GM23248 (cell line): ENCODE results near the gene SYT3. TPM values are rescaled to one million over a fixed set of nuclear protein-coding genes. Genes with fewer than 3 reads are reported as not detected.

ENCODE experiments used
- DNase-seq: peaks from one replicate; pipeline ENCODE4 v3.0.0-alpha.2; 2015
- H2AFZ ChIP-seq: fragments of 200-600 bp; sonication (generic); 2 replicates; pipeline ENCODE4 v1.6.1; 2016; ENCODE audit warnings: antibody characterized with exemption
- H3F3A ChIP-seq: fragments of 200-600 bp; sonication (generic); 2 replicates; pipeline ENCODE4 v1.6.1; 2016; ENCODE audit warnings: mild to moderate bottlenecking, antibody characterized with exemption, mixed run types; ENCODE audit not compliant: insufficient read depth
- H3K27ac ChIP-seq: fragments of 200-600 bp; sonication (generic); 2 replicates; pipeline ENCODE4 v1.5.1; 2016; ENCODE audit warnings: mild to moderate bottlenecking
- H3K27me3 ChIP-seq: fragments of 200-600 bp; sonication (generic); replicated peaks from 2 replicates; pipeline ENCODE4 v1.6.1; 2016; ENCODE audit warnings: mild to moderate bottlenecking; ENCODE audit not compliant: insufficient read depth
- H3K36me3 ChIP-seq: fragments of 200-600 bp; sonication (generic); 2 replicates; pipeline ENCODE4 v1.6.1; 2016; ENCODE audit warnings: low read depth, mild to moderate bottlenecking
- H3K4me1 ChIP-seq: fragments of 200-600 bp; sonication (generic); 2 replicates; pipeline ENCODE4 v1.6.1; 2016; ENCODE audit warnings: mild to moderate bottlenecking; ENCODE audit not compliant: insufficient read depth
- H3K4me2 ChIP-seq: fragments of 200-600 bp; sonication (generic); one replicate; pipeline ENCODE4 v1.6.1; 2016; ENCODE audit warnings: mild to moderate bottlenecking; ENCODE audit not compliant: unreplicated experiment
- H3K4me3 ChIP-seq: fragments of 200-600 bp; sonication (generic); 2 replicates; pipeline ENCODE4 v1.5.1; 2016; ENCODE audit warnings: mild to moderate bottlenecking
- H3K79me2 ChIP-seq: fragments of 200-600 bp; sonication (generic); 2 replicates; pipeline ENCODE4 v1.6.1; 2016; ENCODE audit warnings: mild to moderate bottlenecking; ENCODE audit not compliant: insufficient read depth
- H3K9ac ChIP-seq: fragments of 200-600 bp; sonication (generic); 2 replicates; pipeline ENCODE4 v1.6.1; 2016; ENCODE audit warnings: mild to moderate bottlenecking
- H3K9me2 ChIP-seq: fragments of 200-600 bp; sonication (generic); 2 replicates; pipeline ENCODE4 v1.6.1; 2016; ENCODE audit warnings: mixed run types, mild to moderate bottlenecking, moderate library complexity; ENCODE audit not compliant: insufficient read depth
- H3K9me3 ChIP-seq: fragments of 200-600 bp; sonication (generic); one replicate; pipeline ENCODE4 v1.6.1; 2017; ENCODE audit warnings: low read depth
- H4K20me1 ChIP-seq: fragments of 200-600 bp; sonication (generic); 2 replicates; pipeline ENCODE4 v1.6.0; 2016; ENCODE audit not compliant: insufficient read depth
- EZH2 ChIP-seq: fragments of 200-600 bp; sonication (generic); IDR thresholded peaks from 2 replicates; pipeline ENCODE4 v1.6.1; 2018; ENCODE audit warnings: antibody characterized with exemption, mild to moderate bottlenecking; ENCODE audit not compliant: insufficient read depth, poor library complexity, severe bottlenecking
- EZH2phosphoT487 ChIP-seq: fragments of 200-600 bp; sonication (generic); IDR thresholded peaks from 2 replicates; pipeline ENCODE4 v1.6.1; 2018; ENCODE audit warnings: antibody characterized with exemption, moderate library complexity, mild to moderate bottlenecking, low read depth; ENCODE audit not compliant: insufficient read depth
- WGBS, 2 experiments: methylation state at CpG; one replicate each; pipeline ENCODE4 v1.1.6; 2015 to 2017; ENCODE audit warnings: low lambda C conversion rate in 2 of 2, low coverage in 1 of 2; ENCODE audit errors: missing lambda C conversion rate in 2 of 2; 5-methylcytosine and 5-hydroxymethylcytosine counted together
- in situ Hi-C: fragments of 300-500 bp; cut with MboI; formaldehyde crosslinking; loops from 2 replicates; pipeline ENCODE4 v1.15.0; 2020
- polyA plus RNA-seq: library from polyadenylated mRNA; unstranded; fragments of >200 nt; fragmentation: Nextera tagmentation; extraction: Ambion mirVana; gene quantifications from 2 replicates; pipeline ENCODE4 v1.2.1, GENCODE V29; 2016
- total RNA-seq: library from RNA; depleted of rRNA; stranded (reverse); fragments of >200 nt; shearing (Covaris generic); gene quantifications from 2 replicates; pipeline ENCODE4 v1.2.3, GENCODE V29; 2014

Gene SYT3
- total and polyA plus RNA-seq, 2 experiments from 2014 or later, result not detected

DNA sequence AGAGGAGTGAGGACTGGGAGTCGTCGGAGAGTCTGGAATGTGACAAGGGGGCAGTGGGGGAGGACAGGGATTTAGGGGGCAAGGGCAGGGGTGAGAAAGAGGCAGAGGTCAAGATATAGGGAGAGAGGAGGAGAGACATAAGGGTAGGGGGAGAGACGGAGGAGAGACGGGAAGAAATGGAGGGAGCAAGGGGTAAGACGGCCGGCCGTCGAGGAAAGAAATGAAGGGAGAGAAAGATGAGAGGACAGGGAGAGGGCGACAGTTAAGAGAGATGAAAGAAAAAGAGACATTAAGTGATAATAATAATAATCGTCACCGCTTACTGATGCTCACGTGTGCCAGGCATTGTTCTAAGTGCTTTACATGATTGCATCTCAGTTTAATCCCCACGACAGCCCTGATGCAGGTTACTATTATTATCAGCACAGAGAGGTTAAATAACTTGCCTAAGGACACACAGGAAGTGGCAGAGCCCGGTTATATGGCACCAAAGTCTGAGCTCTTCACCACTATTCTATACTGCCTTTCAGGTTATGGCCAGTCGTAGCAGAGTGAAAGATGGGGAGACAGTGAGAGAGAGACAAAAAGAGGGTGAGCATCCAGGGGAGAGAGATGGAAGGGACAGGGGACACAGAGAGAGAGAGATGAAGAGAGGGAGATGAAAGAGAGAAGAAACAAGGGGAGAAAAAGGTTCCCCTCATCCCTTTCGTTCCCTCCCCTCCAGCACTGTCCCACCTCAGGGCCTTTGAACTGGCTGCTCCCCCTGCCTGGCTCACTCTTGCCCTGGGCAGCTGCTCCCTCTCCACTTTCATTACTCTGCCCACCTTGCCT is 23.2 kb upstream of the SYT3 start:
- no peaks in the 10 kb centered on the region for H3K36me3 ChIP-seq
- no peak overlapping the region for H2AFZ ChIP-seq
- H3K27ac ChIP-seq, result no peak overlapping the region
- H3K79me2 ChIP-seq, result no peaks in the 10 kb centered on the region
- H3K9me2 ChIP-seq, result no peaks in the 10 kb centered on the region
- no peaks in the 10 kb centered on the region for H3F3A ChIP-seq
- 25 to 36% methylated on average over 11 to 16 of the region's 16 CpGs for WGBS, 2 experiments
- H3K9ac ChIP-seq, result no peak overlapping the region
- in situ Hi-C loops, result no loop called here
- H3K4me2 ChIP-seq, result no peak overlapping the region
- H4K20me1 ChIP-seq, result no peaks in the 10 kb centered on the region
- DNase-seq, result no peak
- H3K4me1 ChIP-seq, result no peaks in the 10 kb centered on the region
- peaks cover 32% of the 10 kb centered on the region for H3K27me3 ChIP-seq
- H3K9me3 ChIP-seq, result no peaks in the 10 kb centered on the region
- TF ChIP-seq EZH2phosphoT487 (no peak), EZH2 (no peak)
- no peak overlapping the region for H3K4me3 ChIP-seq

- no peak for DNase-seq
- 50 to 51% methylated on average over 39 to 49 of the region's 49 CpGs for WGBS, 2 experiments
- TF ChIP-seq EZH2phosphoT487 (no peak), EZH2 (no peak)
Measured at GRCh38 chr19:50661766-50662650, 22.3 kb upstream of the SYT3 start.

DNA sequence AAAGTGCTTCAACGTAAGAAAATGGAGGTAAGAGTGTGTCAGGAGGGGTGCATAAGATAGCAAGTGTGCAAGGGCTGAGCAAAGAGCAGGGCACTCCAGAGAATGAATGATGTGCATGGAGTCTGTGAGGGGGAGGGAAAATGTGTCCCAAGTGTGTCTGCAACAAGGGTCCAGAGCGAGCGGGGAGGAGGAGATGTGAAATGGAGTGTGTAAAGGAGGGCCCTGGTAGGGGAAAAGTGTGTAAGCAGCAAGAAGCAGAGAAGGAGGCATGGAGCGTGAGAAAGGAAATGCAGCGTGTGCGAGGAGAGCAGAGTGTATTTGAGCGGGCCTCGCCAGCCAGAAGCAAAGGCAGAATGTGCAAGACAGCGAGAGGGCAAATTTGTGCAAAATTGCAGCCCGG is 21.3 kb upstream of the SYT3 start:
- Histone ChIP-seq H3F3A (peaks cover 7% of the 10 kb centered on the region; the same call in 1 of the 2 replicates), H3K9me2 (no peaks in the 10 kb centered on the region), H3K27me3 (peaks cover 16% of the 10 kb centered on the region), H3K4me3 (no peak overlapping the region), H3K4me1 (no peaks in the 10 kb centered on the region), H3K36me3 (no peaks in the 10 kb centered on the region), H3K79me2 (no peaks in the 10 kb centered on the region), H4K20me1 (no peaks in the 10 kb centered on the region), H3K27ac (no peak overlapping the region), H3K9ac (no peak overlapping the region), H3K9me3 (no peaks in the 10 kb centered on the region), H3K4me2 (no peak overlapping the region), H2AFZ (no peak overlapping the region)
- WGBS, 2 experiments, result 44 to 46% methylated on average over 10 of the region's 10 CpGs
- in situ Hi-C loops, result no loop called here
- DNase-seq, result no peak
- no peak for TF ChIP-seq EZH2

More at GRCh38 chr19:50661766-50662650, 22.3 kb upstream of the SYT3 start:
- H3K4me2 ChIP-seq, result no peak overlapping the region
- in situ Hi-C loops, result no loop called here
- H3K27ac ChIP-seq, result no peak overlapping the region
- H3K36me3 ChIP-seq, result no peaks in the 10 kb centered on the region
- no peak overlapping the region for H3K9ac ChIP-seq
- peaks cover 24% of the 10 kb centered on the region for H3K27me3 ChIP-seq
- H3K4me3 ChIP-seq, result no peak overlapping the region
- H4K20me1 ChIP-seq, result no peaks in the 10 kb centered on the region
- H2AFZ ChIP-seq, result no peak overlapping the region
- no peaks in the 10 kb centered on the region for H3K79me2 ChIP-seq
- H3K9me2 ChIP-seq, result no peaks in the 10 kb centered on the region
- H3F3A ChIP-seq, result peaks cover 7% of the 10 kb centered on the region; the same call in 1 of the 2 replicates
- no peaks in the 10 kb centered on the region for H3K9me3 ChIP-seq
- no peaks in the 10 kb centered on the region for H3K4me1 ChIP-seq

GRCh38 chr19:50660088-50660366 is 20.3 kb upstream of the SYT3 start:
- Histone ChIP-seq H2AFZ (no peak overlapping the region), H3K27me3 (peaks cover 9% of the 10 kb centered on the region), H3K4me2 (no peak overlapping the region), H3K9me2 (no peaks in the 10 kb centered on the region), H3K4me1 (no peaks in the 10 kb centered on the region), H3K4me3 (no peak overlapping the region), H3K79me2 (no peaks in the 10 kb centered on the region), H3K27ac (no peak overlapping the region), H4K20me1 (no peaks in the 10 kb centered on the region), H3F3A (peaks cover 7% of the 10 kb centered on the region; the same call in 1 of the 2 replicates), H3K9ac (no peak overlapping the region), H3K9me3 (no peaks in the 10 kb centered on the region), H3K36me3 (no peaks in the 10 kb centered on the region)
- 8 to 18% methylated on average over 2 to 6 of the region's 6 CpGs for WGBS, 2 experiments
- no peak for TF ChIP-seq EZH2
- TF ChIP-seq EZH2phosphoT487, result no peak
- DNase-seq, result no peak
- in situ Hi-C loops, result no loop called here
